Lung (tissue), 12 donors: ENCODE data around the gene CHD6. TPM values are rescaled to one million over a fixed set of nuclear protein-coding genes. Genes with fewer than 3 reads are reported as not detected.
A peak's percentile ranks its signal among the peaks of the same experiment; 100 is the strongest.

Experiments used
- ATAC-seq: fragments of 200-7000 bp; cut with Tn5 transposase; one replicate; pipeline ENCODE4 v1.9.1; 2020; ENCODE audit warnings: moderate number of reproducible peaks; ENCODE audit not compliant: insufficient read depth, low FRiP score
- DNase-seq, 3 donors: peaks; one replicate each; pipeline ENCODE4 v3.0.0-alpha.2; 2013 to 2017
- H3K27ac ChIP-seq, 2 donors: one replicate each; pipeline ENCODE4 v1.5.1; 2013; ENCODE audit warnings: mild to moderate bottlenecking in 2 of 2, moderate library complexity in 2 of 2, control low read depth in 1 of 2, inconsistent platforms in 1 of 2, low read depth in 1 of 2, low read length in 1 of 2
- H3K27me3 ChIP-seq, 3 donors: one replicate each; pipeline ENCODE4 v1.5.1; 2013; ENCODE audit warnings: low read length in 2 of 3; ENCODE audit not compliant: control insufficient read depth in 3 of 3, insufficient read depth in 3 of 3
- H3K36me3 ChIP-seq, 4 donors: one replicate each; pipeline ENCODE4 v1.5.1; 2013; ENCODE audit warnings: low read length in 4 of 4, mild to moderate bottlenecking in 1 of 4, moderate library complexity in 1 of 4; ENCODE audit not compliant: control insufficient read depth in 4 of 4, insufficient read depth in 4 of 4
- H3K4me1 ChIP-seq, 5 donors: one replicate each; pipeline ENCODE4 v1.5.1; 2013; ENCODE audit warnings: low read length in 5 of 5, mild to moderate bottlenecking in 2 of 5, moderate library complexity in 1 of 5; ENCODE audit not compliant: control insufficient read depth in 5 of 5, insufficient read depth in 5 of 5
- H3K4me3 ChIP-seq: one replicate; pipeline ENCODE4 v1.5.1; 2013; ENCODE audit warnings: mild to moderate bottlenecking, control low read depth, moderate library complexity
- H3K9ac ChIP-seq, 2 donors: one replicate each; pipeline ENCODE4 v1.5.1; 2013; ENCODE audit warnings: low read length in 2 of 2, control low read depth in 1 of 2; ENCODE audit not compliant: insufficient read depth in 1 of 2
- H3K9me3 ChIP-seq, 4 donors: one replicate each; pipeline ENCODE4 v1.5.1; 2013; ENCODE audit warnings: low read length in 3 of 4, mild to moderate bottlenecking in 1 of 4, moderate library complexity in 1 of 4; ENCODE audit not compliant: control insufficient read depth in 4 of 4, insufficient read depth in 3 of 4
- WGBS, 2 donors: extraction: QIAGEN DNeasy Blood & Tissue Kit; methylation state at CpG; one replicate each; pipeline ENCODE4 v1.1.7; 2013; 5-methylcytosine and 5-hydroxymethylcytosine counted together
- polyA plus RNA-seq, 2 donors: library from polyadenylated mRNA; stranded (reverse); fragments of 200-250 nt; gene quantifications; one replicate each; pipeline ENCODE4 v1.2.1, GENCODE V29; 2013
- total RNA-seq, 2 donors: library from RNA; depleted of rRNA in 1 of 2; stranded (reverse); fragments of >200 nt in 1 of 2; gene quantifications; one replicate each; pipeline ENCODE4 v1.2.1, GENCODE V29; 2014 to 2021
- TF ChIP-seq, protein P1 (sequence below): IDR thresholded peaks from 2 replicates; pipeline ENCODE4 v1.5.1; 2012; ENCODE audit warnings: mild to moderate bottlenecking; ENCODE audit errors: control extremely low read depth, extremely low read depth
- donor health status: control.
- donor health status: control.
- donor health status: Bipolar disorder and iron deficiency.
- donor health status: healthy.
- donor health status: DM: yes; HTN: yes; CAD: no.

The CHD6 gene
- total and polyA plus RNA-seq, 4 donors, result 5.0 to 95.3 (median 21.0) TPM

DNA sequence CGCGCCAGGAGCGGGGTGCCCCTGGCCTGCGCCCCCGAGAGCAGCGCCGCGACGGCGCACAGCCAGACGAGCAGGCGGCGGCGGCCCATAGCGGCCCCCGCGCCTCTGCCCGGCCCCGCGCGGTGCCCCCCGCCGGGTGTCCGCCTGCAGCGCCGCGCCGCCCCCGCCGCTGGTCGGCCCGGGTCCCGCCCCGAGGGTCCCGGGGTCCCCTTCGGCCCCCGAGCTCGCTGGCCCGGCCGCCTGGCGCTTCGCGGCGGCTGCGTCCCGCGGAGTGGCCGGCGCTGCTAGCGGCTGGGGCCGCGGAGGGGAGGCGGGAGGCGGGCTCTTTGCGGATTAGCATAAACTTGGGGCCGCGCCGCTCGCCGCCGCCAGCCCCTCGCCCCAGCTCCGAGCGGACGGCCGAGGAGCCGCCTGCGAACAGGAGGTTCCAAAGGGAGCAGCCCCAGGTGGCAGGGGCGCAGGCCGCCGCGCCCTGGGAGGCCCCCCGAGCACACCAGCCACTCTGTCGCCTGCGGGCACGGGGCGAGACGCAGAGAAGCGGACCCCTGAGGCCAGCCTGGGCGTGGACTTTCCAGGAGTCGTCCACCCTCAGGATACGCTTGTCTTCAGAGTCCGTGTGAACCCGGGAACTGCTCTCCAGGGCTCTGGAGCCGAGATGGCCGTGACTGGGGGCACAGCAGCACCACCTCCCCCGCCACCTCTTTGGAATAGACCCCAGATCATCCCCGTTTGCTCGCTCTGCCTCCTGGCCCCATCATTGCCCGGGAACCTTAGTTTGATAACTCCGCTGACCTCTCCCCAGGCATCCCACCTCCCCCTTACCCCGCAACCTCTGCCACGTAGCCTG is 251.4 kb downstream of the CHD6 start, which contains the start of gene EMILIN3:
Gene EMILIN3, minus strand, starts transcription at position 273 of the 847 bp plus-strand sequence. Its CDS starts 184 bp downstream, at position 89.
- H3K27me3 ChIP-seq, result peaks cover 8 to 27% (median 13%) of the 10 kb centered on the region in 3 donors
- peak; percentile 45 to 64 (median 56) for DNase-seq

DNA sequence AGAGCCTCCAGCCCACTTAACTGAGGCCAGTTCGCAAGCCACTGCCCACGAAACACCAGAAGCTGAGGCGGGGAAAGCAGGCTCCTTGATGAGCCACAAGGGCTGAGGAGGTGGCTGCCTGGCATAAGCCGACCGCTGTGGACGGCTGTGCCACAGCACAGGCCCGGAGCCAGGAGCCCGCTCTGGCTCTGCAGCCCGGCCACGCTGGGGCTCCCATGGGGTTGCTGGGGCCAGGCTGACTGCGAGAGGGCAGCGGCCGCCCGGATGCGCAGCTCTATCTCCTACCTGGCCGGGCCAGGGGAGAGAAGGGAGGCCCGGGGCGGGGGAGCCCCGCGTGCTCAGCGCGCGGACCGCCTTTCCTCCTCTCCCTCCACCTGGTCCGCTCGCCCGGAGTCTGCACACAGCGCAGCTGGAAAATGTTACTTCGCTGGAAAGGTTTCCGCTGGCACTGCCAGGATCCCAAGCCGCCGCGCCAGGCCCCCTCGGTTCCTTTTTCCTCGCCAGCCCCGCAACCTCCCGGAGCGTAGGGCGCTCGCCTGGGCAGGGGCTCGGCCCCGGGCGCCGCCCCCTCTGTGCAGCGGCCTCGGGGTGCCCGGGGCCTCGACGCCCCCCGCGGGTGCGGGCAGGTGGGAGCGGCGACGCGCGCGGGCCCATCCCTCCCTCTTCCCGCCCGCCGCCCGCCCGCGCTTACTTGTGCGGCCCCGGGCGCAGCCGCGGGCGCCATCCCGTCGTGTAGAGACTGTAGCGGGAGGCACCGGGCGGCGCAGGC is 252.2 kb downstream of the CHD6 start:
- ATAC-seq, result no peak
- Histone ChIP-seq H3K27me3 (peaks cover 8 to 27% (median 13%) of the 10 kb centered on the region in 3 donors), H3K4me3 (no peak overlapping the region), H3K27ac (no peak overlapping the region), H3K4me1 (peaks cover 0 to 10% (median 0%) of the 10 kb centered on the region in 5 donors), H3K9me3 (peaks cover 0 to 7% (median under 1%) of the 10 kb centered on the region in 4 donors), H3K9ac (no peak overlapping the region), H3K36me3 (no peaks in the 10 kb centered on the region)
- DNase-seq, result peak in 1 of 3 donors; percentile 48
- WGBS, 2 donors, result 4 to 5% methylated on average over 41 to 76 of the region's 76 CpGs
- TF ChIP-seq, protein P1, sequence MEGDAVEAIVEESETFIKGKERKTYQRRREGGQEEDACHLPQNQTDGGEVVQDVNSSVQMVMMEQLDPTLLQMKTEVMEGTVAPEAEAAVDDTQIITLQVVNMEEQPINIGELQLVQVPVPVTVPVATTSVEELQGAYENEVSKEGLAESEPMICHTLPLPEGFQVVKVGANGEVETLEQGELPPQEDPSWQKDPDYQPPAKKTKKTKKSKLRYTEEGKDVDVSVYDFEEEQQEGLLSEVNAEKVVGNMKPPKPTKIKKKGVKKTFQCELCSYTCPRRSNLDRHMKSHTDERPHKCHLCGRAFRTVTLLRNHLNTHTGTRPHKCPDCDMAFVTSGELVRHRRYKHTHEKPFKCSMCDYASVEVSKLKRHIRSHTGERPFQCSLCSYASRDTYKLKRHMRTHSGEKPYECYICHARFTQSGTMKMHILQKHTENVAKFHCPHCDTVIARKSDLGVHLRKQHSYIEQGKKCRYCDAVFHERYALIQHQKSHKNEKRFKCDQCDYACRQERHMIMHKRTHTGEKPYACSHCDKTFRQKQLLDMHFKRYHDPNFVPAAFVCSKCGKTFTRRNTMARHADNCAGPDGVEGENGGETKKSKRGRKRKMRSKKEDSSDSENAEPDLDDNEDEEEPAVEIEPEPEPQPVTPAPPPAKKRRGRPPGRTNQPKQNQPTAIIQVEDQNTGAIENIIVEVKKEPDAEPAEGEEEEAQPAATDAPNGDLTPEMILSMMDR, result no peak

More for the DNA sequence above, 251.4 kb downstream of the CHD6 start, which contains the start of gene EMILIN3:
- H3K4me3 ChIP-seq, result no peak within 1 kb of the TSS
- TF ChIP-seq, protein P1, result no peak
- no peak within 1 kb of the TSS for H3K27ac ChIP-seq
- peaks cover 0 to 10% (median 0%) of the 10 kb centered on the region in 5 donors for H3K4me1 ChIP-seq
- no peaks in the 10 kb centered on the region for H3K36me3 ChIP-seq
- peaks cover 0 to 13% (median 1%) of the 10 kb centered on the region in 4 donors for H3K9me3 ChIP-seq
- ATAC-seq, result no peak
- 6 to 7% methylated on average over 56 to 93 of the region's 93 CpGs for WGBS, 2 donors
- no peak within 1 kb of the TSS for H3K9ac ChIP-seq

DNA sequence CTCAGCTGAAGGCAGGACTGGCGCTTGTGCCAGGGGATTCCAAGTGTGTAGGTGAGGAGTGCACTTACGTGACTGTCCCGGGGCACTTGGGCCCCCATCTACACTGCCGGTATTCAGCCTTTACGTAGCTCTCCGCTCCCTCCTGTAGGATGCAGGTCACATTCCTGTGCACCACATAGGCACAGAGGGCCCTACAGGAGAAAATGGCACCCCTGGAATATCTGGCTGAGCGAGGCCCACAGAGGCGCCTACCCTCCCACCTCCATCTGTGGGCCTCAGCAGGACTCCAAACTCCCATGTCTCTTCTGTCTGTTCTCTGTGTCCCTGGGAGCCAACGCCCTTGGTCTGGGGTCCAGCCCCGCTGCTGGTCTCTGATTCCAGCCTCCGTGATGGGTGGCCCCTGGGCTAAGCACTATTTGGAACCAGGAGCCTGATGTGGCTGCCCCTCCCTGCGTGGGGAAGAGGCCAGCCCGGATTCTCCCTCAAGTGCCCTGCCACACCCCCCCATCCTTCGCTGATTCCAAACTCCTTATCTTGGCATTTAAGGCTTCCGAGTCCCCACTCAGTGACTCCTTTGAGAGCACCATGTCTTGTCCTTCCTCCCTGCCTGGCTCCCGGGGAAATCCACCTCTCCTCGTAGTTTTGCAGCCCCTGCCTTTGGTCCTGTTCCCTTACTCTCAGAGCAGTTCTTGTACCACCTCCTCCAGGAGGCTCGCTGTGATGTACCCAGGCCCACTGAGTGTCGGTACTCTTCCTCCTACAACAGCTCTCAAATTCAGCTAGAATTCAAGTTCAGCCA is 253.0 kb downstream of the CHD6 start:
- Histone ChIP-seq H3K27ac (no peak overlapping the region), H3K9me3 (peaks cover 0 to 3% (median 0%) of the 10 kb centered on the region in 4 donors), H3K36me3 (no peaks in the 10 kb centered on the region), H3K4me3 (no peak overlapping the region), H3K27me3 (peaks cover 8 to 27% (median 13%) of the 10 kb centered on the region in 3 donors), H3K4me1 (peaks cover 0 to 10% (median 0%) of the 10 kb centered on the region in 5 donors), H3K9ac (no peak overlapping the region)
- DNase-seq, result no peak
- WGBS, 2 donors, result 79 to 80% methylated on average over 19 of the region's 19 CpGs
- ATAC-seq, result no peak
- TF ChIP-seq, protein P1, result no peak
